HepG2 (cell line): ENCODE results near the gene PRDX2. TPM values are rescaled to one million over a fixed set of nuclear protein-coding genes. Genes with fewer than 3 reads are reported as not detected.
A peak's percentile ranks its signal among the peaks of the same experiment; 100 is the strongest.

Source experiments
- ARNTL ChIP-seq: sonication (generic); formaldehyde crosslinking; IDR thresholded peaks from 2 replicates; pipeline ENCODE4 v1.4.0; 2020; ENCODE audit warnings: mild to moderate bottlenecking, missing genetic modification reagents
- EP300 ChIP-seq, 3 experiments: sonication (generic) in 1 of 3; formaldehyde crosslinking in 1 of 3; IDR thresholded peaks; 2 replicates each; pipeline versions ENCODE4 v1.5.1 to v1.6.1; 2011 to 2020; ENCODE audit warnings: low read depth in 2 of 3, low read length in 2 of 3, borderline replicate concordance in 1 of 3, improper control_type of control experiment in 1 of 3, mild to moderate bottlenecking in 1 of 3, missing genetic modification reagents in 1 of 3, moderate library complexity in 1 of 3
- ETV5 ChIP-seq: IDR thresholded peaks from 2 replicates; pipeline ENCODE4 v1.6.1; 2018; ENCODE audit warnings: missing biosample characterization, missing genetic modification reagents, inconsistent platforms, borderline replicate concordance
- FOXK2 ChIP-seq: fragments of 450-650 bp; IDR thresholded peaks from 2 replicates; pipeline ENCODE4 v1.6.1; 2016
- HIVEP1 ChIP-seq: sonication (generic); formaldehyde crosslinking; IDR thresholded peaks from 2 replicates; pipeline ENCODE4 v1.4.0; 2020; ENCODE audit warnings: mild to moderate bottlenecking, missing genetic modification reagents
- LCORL ChIP-seq, 2 experiments: fragments of 450-650 bp in 1 of 2; sonication (generic) in 1 of 2; formaldehyde crosslinking in 1 of 2; IDR thresholded peaks; 2 replicates each; pipeline versions ENCODE4 v1.5.0 to v1.6.1; 2017 to 2020; ENCODE audit warnings: antibody characterized with exemption in 1 of 2, missing genetic modification reagents in 1 of 2
- NFIB ChIP-seq: sonication (generic); formaldehyde crosslinking; IDR thresholded peaks from 2 replicates; pipeline ENCODE4 v1.9.0; 2021; ENCODE audit warnings: missing genetic modification reagents, mild to moderate bottlenecking, borderline replicate concordance
- NFIC ChIP-seq: IDR thresholded peaks from 2 replicates; pipeline ENCODE4 v1.6.1; 2012; ENCODE audit warnings: mild to moderate bottlenecking, low read length, inconsistent platforms
- RARA ChIP-seq: IDR thresholded peaks from 2 replicates; pipeline ENCODE4 v1.6.1; 2016; ENCODE audit warnings: missing genetic modification reagents, missing compliant biosample characterization
- RBM39 ChIP-seq: fragments of 200-400 bp; formaldehyde crosslinking; IDR thresholded peaks from one replicate; pipeline ENCODE4 v1.6.1; 2018; ENCODE audit warnings: antibody characterized with exemption, mild to moderate bottlenecking, low read depth, low read length; ENCODE audit not compliant: poor library complexity, severe bottlenecking
- SALL1 ChIP-seq: sonication (generic); formaldehyde crosslinking; IDR thresholded peaks from 2 replicates; pipeline ENCODE4 v1.8.0; 2022; ENCODE audit warnings: mild to moderate bottlenecking, missing genetic modification reagents
- SKI ChIP-seq: fragments of 450-650 bp; IDR thresholded peaks from one replicate; pipeline ENCODE4 v1.6.1; 2018; ENCODE audit warnings: mild to moderate bottlenecking; ENCODE audit not compliant: partially characterized antibody
- ZNF589 ChIP-seq: sonication (generic); formaldehyde crosslinking; conservative IDR thresholded peaks from 2 replicates; pipeline ENCODE4 v1.8.0; 2022; ENCODE audit warnings: mild to moderate bottlenecking, moderate library complexity, missing genetic modification reagents
- ZNF740 ChIP-seq: sonication (generic); formaldehyde crosslinking; IDR thresholded peaks from 2 replicates; pipeline ENCODE4 v1.4.0; 2020; ENCODE audit warnings: missing genetic modification reagents
- polyA plus RNA-seq, 8 experiments: library from polyadenylated mRNA; depleted of rRNA in 3 of 8; stranded (reverse) in 7 of 8; unstranded in 1 of 8; fragments of >200 nt; fragmentation: Illumina TruSeq in 4 of 8; extraction: Trizol in 4 of 8; gene quantifications; 2 replicates each; pipeline versions ENCODE4 v1.2.1 to v1.2.3, GENCODE V29; 2011 to 2016; ENCODE audit warnings: low read depth in 4 of 8, missing spikeins in 1 of 8, mixed read lengths in 1 of 8; ENCODE audit not compliant: insufficient read depth in 1 of 8
- total RNA-seq, 5 experiments: library from RNA; depleted of rRNA; stranded (reverse); fragments of >200 nt; fragmentation: Illumina TruSeq; extraction: Trizol; gene quantifications; 2 replicates each; pipeline ENCODE4 v1.2.3, GENCODE V29; 2016; ENCODE audit warnings: low read depth in 1 of 5
- TF ChIP-seq, protein P1 (sequence below), 2 experiments: fragments of 450-650 bp in 1 of 2; sonication (generic) in 1 of 2; formaldehyde crosslinking in 1 of 2; IDR thresholded peaks; 2 replicates each; pipeline versions ENCODE4 v1.6.1 to v1.8.0; 2016 to 2022; ENCODE audit warnings: antibody characterized with exemption in 1 of 2, mild to moderate bottlenecking in 1 of 2, missing genetic modification reagents in 1 of 2
- TF ChIP-seq, protein P2 (sequence below): sonication (generic); formaldehyde crosslinking; conservative IDR thresholded peaks from 2 replicates; pipeline ENCODE4 v1.8.0; 2022; ENCODE audit warnings: mild to moderate bottlenecking, moderate library complexity, missing genetic modification reagents

PRDX2 gene
- total and polyA plus RNA-seq, 2 of the 13 experiments (the other 11 are each of a cell fraction or from before 2014, with no cell fraction given), result 218 to 381 TPM

- TF ChIP-seq ARNTL (CRISPR knock-in tag) (0 out of 2 replicates have a peak, but pooled peaks have one; percentile 40), SKI (peak; percentile 81), RARA (CRISPR knock-in tag) (peak; percentile 92), ZNF589 (0 out of 2 replicates have a peak, but pooled peaks have one; percentile 33), LCORL (IDR thresholded peaks at IDR 0.05) (no peak), LCORL (CRISPR knock-in tag; IDR thresholded peaks at IDR 0.05) (peak; percentile 53; the same call in 1 of the 2 replicates), EP300 (IDR thresholded peaks at IDR 0.05; ENCODE audit: low read depth in 2 of 2, low read length in 2 of 2) (0 out of 4 replicates have a peak, but pooled peaks of 1 of the 2 experiments have one; percentile 20), EP300 (CRISPR knock-in tag; IDR thresholded peaks at IDR 0.05; ENCODE audit: borderline replicate concordance) (no peak), NFIC (no peak), ZNF740 (CRISPR knock-in tag) (no peak), HIVEP1 (CRISPR knock-in tag) (0 out of 2 replicates have a peak, but pooled peaks have one; percentile 41), RBM39 (no peak), FOXK2 (no peak), NFIB (no peak), ETV5 (CRISPR knock-in tag) (peak; percentile 74; the same call in 1 of the 2 replicates), SALL1 (CRISPR knock-in tag) (peak; percentile 55; the same call in 1 of the 2 replicates)
- TF ChIP-seq, protein P1, sequence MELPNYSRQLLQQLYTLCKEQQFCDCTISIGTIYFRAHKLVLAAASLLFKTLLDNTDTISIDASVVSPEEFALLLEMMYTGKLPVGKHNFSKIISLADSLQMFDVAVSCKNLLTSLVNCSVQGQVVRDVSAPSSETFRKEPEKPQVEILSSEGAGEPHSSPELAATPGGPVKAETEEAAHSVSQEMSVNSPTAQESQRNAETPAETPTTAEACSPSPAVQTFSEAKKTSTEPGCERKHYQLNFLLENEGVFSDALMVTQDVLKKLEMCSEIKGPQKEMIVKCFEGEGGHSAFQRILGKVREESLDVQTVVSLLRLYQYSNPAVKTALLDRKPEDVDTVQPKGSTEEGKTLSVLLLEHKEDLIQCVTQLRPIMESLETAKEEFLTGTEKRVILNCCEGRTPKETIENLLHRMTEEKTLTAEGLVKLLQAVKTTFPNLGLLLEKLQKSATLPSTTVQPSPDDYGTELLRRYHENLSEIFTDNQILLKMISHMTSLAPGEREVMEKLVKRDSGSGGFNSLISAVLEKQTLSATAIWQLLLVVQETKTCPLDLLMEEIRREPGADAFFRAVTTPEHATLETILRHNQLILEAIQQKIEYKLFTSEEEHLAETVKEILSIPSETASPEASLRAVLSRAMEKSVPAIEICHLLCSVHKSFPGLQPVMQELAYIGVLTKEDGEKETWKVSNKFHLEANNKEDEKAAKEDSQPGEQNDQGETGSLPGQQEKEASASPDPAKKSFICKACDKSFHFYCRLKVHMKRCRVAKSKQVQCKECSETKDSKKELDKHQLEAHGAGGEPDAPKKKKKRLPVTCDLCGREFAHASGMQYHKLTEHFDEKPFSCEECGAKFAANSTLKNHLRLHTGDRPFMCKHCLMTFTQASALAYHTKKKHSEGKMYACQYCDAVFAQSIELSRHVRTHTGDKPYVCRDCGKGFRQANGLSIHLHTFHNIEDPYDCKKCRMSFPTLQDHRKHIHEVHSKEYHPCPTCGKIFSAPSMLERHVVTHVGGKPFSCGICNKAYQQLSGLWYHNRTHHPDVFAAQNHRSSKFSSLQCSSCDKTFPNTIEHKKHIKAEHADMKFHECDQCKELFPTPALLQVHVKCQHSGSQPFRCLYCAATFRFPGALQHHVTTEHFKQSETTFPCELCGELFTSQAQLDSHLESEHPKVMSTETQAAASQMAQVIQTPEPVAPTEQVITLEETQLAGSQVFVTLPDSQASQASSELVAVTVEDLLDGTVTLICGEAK (IDR thresholded peaks at IDR 0.05), result no peak
- TF ChIP-seq, protein P1 (CRISPR knock-in tag; IDR thresholded peaks at IDR 0.05), result 0 out of 2 replicates have a peak, but pooled peaks have one; percentile 45
- TF ChIP-seq, protein P2, sequence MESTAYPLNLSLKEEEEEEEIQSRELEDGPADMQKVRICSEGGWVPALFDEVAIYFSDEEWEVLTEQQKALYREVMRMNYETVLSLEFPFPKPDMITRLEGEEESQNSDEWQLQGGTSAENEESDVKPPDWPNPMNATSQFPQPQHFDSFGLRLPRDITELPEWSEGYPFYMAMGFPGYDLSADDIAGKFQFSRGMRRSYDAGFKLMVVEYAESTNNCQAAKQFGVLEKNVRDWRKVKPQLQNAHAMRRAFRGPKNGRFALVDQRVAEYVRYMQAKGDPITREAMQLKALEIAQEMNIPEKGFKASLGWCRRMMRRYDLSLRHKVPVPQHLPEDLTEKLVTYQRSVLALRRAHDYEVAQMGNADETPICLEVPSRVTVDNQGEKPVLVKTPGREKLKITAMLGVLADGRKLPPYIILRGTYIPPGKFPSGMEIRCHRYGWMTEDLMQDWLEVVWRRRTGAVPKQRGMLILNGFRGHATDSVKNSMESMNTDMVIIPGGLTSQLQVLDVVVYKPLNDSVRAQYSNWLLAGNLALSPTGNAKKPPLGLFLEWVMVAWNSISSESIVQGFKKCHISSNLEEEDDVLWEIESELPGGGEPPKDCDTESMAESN (CRISPR knock-in tag), result no peak
Measured at GRCh38 chr19:12783849-12784393, 17.7 kb downstream of the PRDX2 start (continued).
